ENCODE measurements around the gene UNC13C.

Gene UNC13C

GRCh38 chr15:54109014-54109413, 130.8 kb downstream of the UNC13C start:
- Histone ChIP-seq H3K27me3 (ENCODE audit: control insufficient read depth, low read length) (no peaks in the 10 kb centered on the region), H3K4me2 (ENCODE audit: low read length) (no peak overlapping the region), H3F3A (ENCODE audit: control insufficient read depth, insufficient read depth) (no peaks in the 10 kb centered on the region), H3K9me2 (replicated peaks; ENCODE audit: control insufficient read depth, low read length) (no peaks in the 10 kb centered on the region; the same call in 1 of the 2 replicates), H3K4me3 (ENCODE audit: low read length) (no peak overlapping the region), H3K27ac (ENCODE audit: low read depth, low read length) (no peak overlapping the region), H4K20me1 (ENCODE audit: control insufficient read depth, insufficient read depth, low read depth, low read length) (no peaks in the 10 kb centered on the region), H3K4me1 (ENCODE audit: control insufficient read depth, low read length) (no peaks in the 10 kb centered on the region), H3K36me3 (ENCODE audit: control insufficient read depth, low read length) (no peaks in the 10 kb centered on the region), H3K9me3 (ENCODE audit: control insufficient read depth, insufficient read depth, low read length) (no peaks in the 10 kb centered on the region), H3K79me2 (ENCODE audit: control insufficient read depth, low read length) (no peaks in the 10 kb centered on the region)
- TF ChIP-seq EZH2phosphoT487 (IDR thresholded peaks at IDR 0.05; ENCODE audit: borderline replicate concordance, low read length) (no peak), CTCF (IDR thresholded peaks at IDR 0.05; ENCODE audit: low read depth, low read length, poor library complexity, severe bottlenecking) (no peak)

- H3K4me2 ChIP-seq (ENCODE audit: low read length) = no peak overlapping the region
- no peak overlapping the region for H3K4me3 ChIP-seq (ENCODE audit: low read length)
- no peaks in the 10 kb centered on the region for H4K20me1 ChIP-seq (ENCODE audit: control insufficient read depth, insufficient read depth, low read depth, low read length)
- H3K9me2 ChIP-seq (replicated peaks; ENCODE audit: control insufficient read depth, low read length) = no peaks in the 10 kb centered on the region
- H3F3A ChIP-seq (ENCODE audit: control insufficient read depth, insufficient read depth) = no peaks in the 10 kb centered on the region
- TF ChIP-seq EZH2phosphoT487 (IDR thresholded peaks at IDR 0.05; ENCODE audit: borderline replicate concordance, low read length) (no peak), CTCF (IDR thresholded peaks at IDR 0.05; ENCODE audit: low read depth, low read length, poor library complexity, severe bottlenecking) (no peak)
- H3K27ac ChIP-seq (ENCODE audit: low read depth, low read length) = no peak overlapping the region
- no peaks in the 10 kb centered on the region for H3K36me3 ChIP-seq (ENCODE audit: control insufficient read depth, low read length)
- H3K27me3 ChIP-seq (ENCODE audit: control insufficient read depth, low read length) = no peaks in the 10 kb centered on the region
- no peaks in the 10 kb centered on the region for H3K4me1 ChIP-seq (ENCODE audit: control insufficient read depth, low read length)
- H3K9me3 ChIP-seq (ENCODE audit: control insufficient read depth, insufficient read depth, low read length) = no peaks in the 10 kb centered on the region
- H3K79me2 ChIP-seq (ENCODE audit: control insufficient read depth, low read length) = no peaks in the 10 kb centered on the region
Measured at GRCh38 chr15:54119051-54119450, 140.8 kb downstream of the UNC13C start.

GRCh38 chr15:54120949-54121463, 142.8 kb downstream of the UNC13C start:
- Histone ChIP-seq H3K4me3 (ENCODE audit: low read length) (no peak overlapping the region), H3K79me2 (ENCODE audit: control insufficient read depth, low read length) (no peaks in the 10 kb centered on the region), H3K27ac (ENCODE audit: low read depth, low read length) (no peak overlapping the region), H3F3A (ENCODE audit: control insufficient read depth, insufficient read depth) (no peaks in the 10 kb centered on the region), H3K9me3 (ENCODE audit: control insufficient read depth, insufficient read depth, low read length) (no peaks in the 10 kb centered on the region), H3K9me2 (replicated peaks; ENCODE audit: control insufficient read depth, low read length) (no peaks in the 10 kb centered on the region), H3K4me2 (ENCODE audit: low read length) (no peak overlapping the region), H3K27me3 (ENCODE audit: control insufficient read depth, low read length) (no peaks in the 10 kb centered on the region), H3K4me1 (ENCODE audit: control insufficient read depth, low read length) (no peaks in the 10 kb centered on the region), H3K36me3 (ENCODE audit: control insufficient read depth, low read length) (no peaks in the 10 kb centered on the region), H4K20me1 (ENCODE audit: control insufficient read depth, insufficient read depth, low read depth, low read length) (no peaks in the 10 kb centered on the region)
- no peak for TF ChIP-seq CTCF (IDR thresholded peaks at IDR 0.05; ENCODE audit: low read depth, low read length, poor library complexity, severe bottlenecking)
- no peak for TF ChIP-seq EZH2phosphoT487 (IDR thresholded peaks at IDR 0.05; ENCODE audit: borderline replicate concordance, low read length)
